Adrenal gland (tissue), 19 donors: ENCODE results near the gene TMCO2. TPM values are rescaled to one million over a fixed set of nuclear protein-coding genes. Genes with fewer than 3 reads are reported as not detected.

ENCODE experiments used
- DNase-seq, 7 donors: peaks; one replicate each; pipeline ENCODE4 v3.0.0-alpha.2; 2019 to 2020
- H3K27ac ChIP-seq, 5 donors: fragments of 200-600 bp; sonication (generic) in 4 of 5; 1 replicate in 3 of 5; 2 replicates in 2 of 5; pipeline versions ENCODE4 v1.5.1 to v1.8.0; 2016 to 2020; ENCODE audit warnings: mild to moderate bottlenecking in 1 of 5
- H3K27me3 ChIP-seq: fragments of 200-600 bp; 2 replicates; pipeline ENCODE4 v1.8.0; 2021
- H3K36me3 ChIP-seq, 2 donors: fragments of 200-600 bp; replicated peaks in 1 of 2; 1 replicate in 1 of 2; 2 replicates in 1 of 2; pipeline versions ENCODE4 v1.5.1 to v1.8.0; 2018 to 2022
- H3K4me1 ChIP-seq, 2 donors: fragments of 200-600 bp; replicated peaks in 1 of 2; 1 replicate in 1 of 2; 2 replicates in 1 of 2; pipeline versions ENCODE4 v1.5.1 to v1.8.0; 2018 to 2021
- H3K4me3 ChIP-seq, 4 donors: fragments of 200-600 bp; sonication (generic) in 3 of 4; one replicate each; pipeline ENCODE4 v1.5.1; 2016 to 2018
- H3K9me3 ChIP-seq, 3 donors: fragments of 200-600 bp; sonication (generic) in 1 of 3; replicated peaks in 1 of 3; 1 replicate in 2 of 3; 2 replicates in 1 of 3; pipeline versions ENCODE4 v1.5.1 to v1.8.0; 2016 to 2021
- POLR2A ChIP-seq, 2 donors: fragments of 450-650 bp; IDR thresholded peaks; one replicate each; pipeline ENCODE4 v1.6.1; 2017; ENCODE audit warnings: antibody characterized with exemption in 2 of 2, mild to moderate bottlenecking in 2 of 2, moderate library complexity in 1 of 2
- WGBS, 4 donors: extraction: QIAGEN DNeasy Blood & Tissue Kit in 2 of 4; methylation state at CpG; one replicate each; pipeline versions ENCODE4 v1.1.5 to v1.1.7; 2013 to 2017; 5-methylcytosine and 5-hydroxymethylcytosine counted together
- intact Hi-C, 2 donors: fragments of 100-400 bp; cut with DNase I; formaldehyde crosslinking; loops; one replicate each; pipeline versions ENCODE4 v1.14.1 to v1.15.0; 2022 to 2023
- long read RNA-seq, 10 donors: library from polyadenylated mRNA in 3 of 10; unstranded in 2 of 10; stranded (forward) in 1 of 10; transcript quantifications; one replicate each; pipeline ENCODE4 v2.0.0 and lab custom pipeline, GENCODE V29; 2021 to 2026
- polyA plus RNA-seq, 3 donors: library from polyadenylated mRNA; stranded (reverse); fragments of 200-250 nt in 2 of 3; fragments of 350-450 nt in 1 of 3; fragmentation: Illumina TruSeq in 1 of 3; extraction: RNeasy Lipid Tissue Mini Kit (QIAGEN cat#74804) in 1 of 3; gene quantifications; one replicate each; pipeline ENCODE4 v1.2.3, GENCODE V29; 2013 to 2014
- total RNA-seq, 9 donors: library from RNA; depleted of rRNA in 4 of 9; stranded (reverse); fragments of >200 nt in 4 of 9; fragments of 120-200 nt in 1 of 9; fragmentation: NEBNext Ultra II Directional in 1 of 9; extraction: Animal tissue kit (Norgen Biotek cat#: 25700) in 1 of 9; gene quantifications; one replicate each; pipeline versions ENCODE4 v1.1.0 to v1.2.4, GENCODE V29; 2013 to 2023
- TF ChIP-seq, protein P1 (sequence below), 6 experiments: fragments of 450-650 bp in 4 of 6; fragments of 200-600 bp in 2 of 6; sonication (generic) in 1 of 6; IDR thresholded peaks; 1 replicate in 5 of 6; 2 replicates in 1 of 6; pipeline versions ENCODE4 v1.5.1 to v1.8.0; 2016 to 2021; ENCODE audit warnings: antibody characterized with exemption in 6 of 6, mild to moderate bottlenecking in 2 of 6, moderate library complexity in 1 of 6
- donor health status: healthy with polysubstance abuse.
- donor health status: Bipolar disorder and iron deficiency.
- donor health status: DM: yes; HTN: yes; CAD: no.
- donor health status: DM: no; HTN: no; CAD: no.
- donor health status: DM: no; HTN: no; CAD: no.
- donor health status: DM: yes; HTN: yes; CAD: no.

Gene TMCO2
- not detected for total RNA-seq
- polyA plus RNA-seq = not detected
- long read RNA-seq, donor 1 = 0 reads
- long read RNA-seq, donor 2 = 0 reads
- long read RNA-seq, donor 3 = 0 reads
- long read RNA-seq, donor 4 = 0 reads
- long read RNA-seq, donor 5 = 0 reads
- long read RNA-seq, donor 6 = 0 reads
- long read RNA-seq, donor 7 = 0 reads
- long read RNA-seq, donor 8 = 0 reads
- long read RNA-seq, donor 9 = 0 reads
- long read RNA-seq, donor 10 = 0 reads

GRCh38 chr1:40247655-40248054 lies at the start of gene TMCO2:
TMCO2 (plus strand) TSS chr1:40247937; CDS start chr1:40247994, 57 bp downstream.
- intact Hi-C loops = no loop called here
- WGBS, 4 donors = 44 to 71% (median 68%) methylated on average over 1 of the region's 1 CpG
- no peaks in the 10 kb centered on the region for H3K4me1 ChIP-seq
- DNase-seq = no peak
- TF ChIP-seq, protein P1, sequence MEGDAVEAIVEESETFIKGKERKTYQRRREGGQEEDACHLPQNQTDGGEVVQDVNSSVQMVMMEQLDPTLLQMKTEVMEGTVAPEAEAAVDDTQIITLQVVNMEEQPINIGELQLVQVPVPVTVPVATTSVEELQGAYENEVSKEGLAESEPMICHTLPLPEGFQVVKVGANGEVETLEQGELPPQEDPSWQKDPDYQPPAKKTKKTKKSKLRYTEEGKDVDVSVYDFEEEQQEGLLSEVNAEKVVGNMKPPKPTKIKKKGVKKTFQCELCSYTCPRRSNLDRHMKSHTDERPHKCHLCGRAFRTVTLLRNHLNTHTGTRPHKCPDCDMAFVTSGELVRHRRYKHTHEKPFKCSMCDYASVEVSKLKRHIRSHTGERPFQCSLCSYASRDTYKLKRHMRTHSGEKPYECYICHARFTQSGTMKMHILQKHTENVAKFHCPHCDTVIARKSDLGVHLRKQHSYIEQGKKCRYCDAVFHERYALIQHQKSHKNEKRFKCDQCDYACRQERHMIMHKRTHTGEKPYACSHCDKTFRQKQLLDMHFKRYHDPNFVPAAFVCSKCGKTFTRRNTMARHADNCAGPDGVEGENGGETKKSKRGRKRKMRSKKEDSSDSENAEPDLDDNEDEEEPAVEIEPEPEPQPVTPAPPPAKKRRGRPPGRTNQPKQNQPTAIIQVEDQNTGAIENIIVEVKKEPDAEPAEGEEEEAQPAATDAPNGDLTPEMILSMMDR (IDR thresholded peaks at IDR 0.05) = no peak
- TF ChIP-seq POLR2A (IDR thresholded peaks at IDR 0.05) = no peak
- no peaks in the 10 kb centered on the region for H3K36me3 ChIP-seq
- H3K27me3 ChIP-seq = no peaks in the 10 kb centered on the region
- no peaks in the 10 kb centered on the region for H3K9me3 ChIP-seq
- no peak within 1 kb of the TSS for H3K27ac ChIP-seq
- H3K4me3 ChIP-seq = no peak within 1 kb of the TSS

GRCh38 chr1:40199126-40199525 lies 48.6 kb upstream of the TMCO2 start:
- no peaks in the 10 kb centered on the region for H3K27me3 ChIP-seq

DNA sequence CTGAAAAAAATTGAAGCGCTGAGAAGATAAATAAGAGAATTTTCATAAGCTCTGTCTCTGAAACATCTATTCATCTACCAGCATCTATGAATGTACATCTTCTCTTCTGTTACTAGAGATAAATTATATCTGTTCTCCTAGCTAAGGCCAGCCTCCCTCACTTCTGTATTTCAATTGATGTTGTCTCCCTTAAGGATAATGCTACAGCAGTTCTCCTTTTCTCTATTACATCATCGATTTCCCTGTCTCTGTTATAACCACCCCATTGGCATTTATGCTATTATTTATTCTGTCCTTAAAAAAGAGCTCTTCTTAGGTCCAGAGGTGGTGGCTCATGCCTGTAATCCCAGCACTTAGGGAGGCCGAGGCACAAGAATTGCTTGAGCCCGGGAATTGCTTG lies 42.9 kb upstream of the TMCO2 start:
- intact Hi-C loops = no loop called here
- no peaks in the 10 kb centered on the region for H3K27me3 ChIP-seq
- WGBS, 4 donors = 93 to 94% (median 93%) methylated on average over 4 of the region's 4 CpGs
- H3K36me3 ChIP-seq = peaks cover 0 to 19% of the 10 kb centered on the region in 2 donors
- H3K4me3 ChIP-seq = no peak overlapping the region
- TF ChIP-seq, protein P1 (IDR thresholded peaks at IDR 0.05) = no peak
- no peak for TF ChIP-seq POLR2A (IDR thresholded peaks at IDR 0.05)
- H3K4me1 ChIP-seq = peaks cover 0 to under 1% of the 10 kb centered on the region in 2 donors
- no peak overlapping the region for H3K27ac ChIP-seq
- no peak for DNase-seq
- no peaks in the 10 kb centered on the region for H3K9me3 ChIP-seq

More at GRCh38 chr1:40199126-40199525, 48.6 kb upstream of the TMCO2 start:
- 88 to 93% (median 89%) methylated on average over 3 of the region's 3 CpGs for WGBS, 4 donors
- H3K9me3 ChIP-seq = no peaks in the 10 kb centered on the region
- peaks cover 0 to 12% of the 10 kb centered on the region in 2 donors for H3K36me3 ChIP-seq
- TF ChIP-seq, protein P1 (IDR thresholded peaks at IDR 0.05) = no peak
- TF ChIP-seq POLR2A (IDR thresholded peaks at IDR 0.05) = no peak
- intact Hi-C loops = no loop called here
- no peak for DNase-seq
- no peak overlapping the region for H3K27ac ChIP-seq
- H3K4me3 ChIP-seq = no peak overlapping the region
- H3K4me1 ChIP-seq = no peaks in the 10 kb centered on the region

DNA sequence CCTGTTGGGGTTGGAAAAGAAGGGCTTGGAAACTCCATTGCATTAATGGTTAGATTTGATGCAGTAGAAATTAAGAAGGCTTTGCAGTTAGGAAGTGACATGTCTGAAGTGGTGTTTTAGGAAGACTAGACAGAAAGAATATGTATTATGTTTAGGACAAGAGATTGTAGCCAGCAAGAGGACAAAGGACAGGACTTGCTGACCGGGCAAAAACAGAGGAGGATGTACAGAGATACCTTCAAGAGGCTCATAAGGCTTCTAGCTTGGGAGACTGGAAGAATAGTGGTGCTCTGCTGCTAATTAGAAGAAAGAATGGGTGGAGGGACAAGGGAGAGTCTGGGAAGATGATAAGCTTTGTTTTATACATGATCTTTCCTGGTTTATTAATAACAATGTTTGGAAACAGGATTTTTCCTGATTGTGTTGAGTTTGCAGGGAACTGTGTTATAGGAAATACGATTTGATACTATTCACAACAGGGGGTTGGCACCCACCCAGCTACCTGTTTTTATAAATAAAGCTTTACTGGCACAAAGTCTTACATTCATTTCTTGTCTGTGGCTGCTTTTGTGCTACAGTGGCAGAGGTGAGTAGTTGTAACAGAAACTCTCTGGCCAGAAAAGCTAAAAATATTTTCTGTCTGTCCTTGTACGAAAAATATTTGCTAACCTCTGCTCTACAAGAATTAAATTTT lies 37.1 kb upstream of the TMCO2 start:
- Histone ChIP-seq H3K4me1 (peaks cover 0 to 16% of the 10 kb centered on the region in 2 donors), H3K36me3 (peaks cover 0 to 13% of the 10 kb centered on the region in 2 donors), H3K27ac (peak overlapping the region in 1 of 5 donors; percentile 2), H3K27me3 (no peaks in the 10 kb centered on the region), H3K9me3 (no peaks in the 10 kb centered on the region), H3K4me3 (no peak overlapping the region)
- intact Hi-C loops = no loop called here
- TF ChIP-seq, protein P1 (IDR thresholded peaks at IDR 0.05) = no peak
- no peak for TF ChIP-seq POLR2A (IDR thresholded peaks at IDR 0.05)
- no peak for DNase-seq
- 68 to 72% (median 72%) methylated on average over 3 of the region's 3 CpGs for WGBS, 4 donors
